Endodermal cell (in vitro differentiated cells): ENCODE measurements around the gene PLEKHA5. TPM values are rescaled to one million over a fixed set of nuclear protein-coding genes. Genes with fewer than 3 reads are reported as not detected.
"Not testable (repeated sequence)": the region's sequence is repeated elsewhere in the genome, so short reads cannot be mapped to it uniquely, and the experiment has no call there.

Experiments used
- DNase-seq: peaks from one replicate; pipeline ENCODE4 v3.0.0-alpha.2; 2017
- H3K27ac ChIP-seq: 2 replicates; pipeline ENCODE4 v1.5.1; 2013; ENCODE audit warnings: mild to moderate bottlenecking, low read depth, low read length, moderate library complexity
- H3K27me3 ChIP-seq: 2 replicates; pipeline ENCODE4 v1.6.1; 2013; ENCODE audit warnings: mild to moderate bottlenecking, low read length, moderate library complexity; ENCODE audit not compliant: insufficient read depth, control insufficient read depth, poor library complexity, severe bottlenecking
- H3K36me3 ChIP-seq: 2 replicates; pipeline ENCODE4 v1.7.0; 2013; ENCODE audit warnings: mild to moderate bottlenecking, low read length, moderate library complexity; ENCODE audit not compliant: control insufficient read depth, insufficient read depth
- H3K4me1 ChIP-seq: one replicate; pipeline ENCODE4 v1.7.0; 2013; ENCODE audit warnings: low read length; ENCODE audit not compliant: control insufficient read depth, insufficient read depth
- H3K4me3 ChIP-seq: 2 replicates; pipeline ENCODE4 v1.5.1; 2013; ENCODE audit warnings: mild to moderate bottlenecking, low read length, moderate library complexity
- H3K9ac ChIP-seq: 2 replicates; pipeline ENCODE4 v1.6.1; 2013; ENCODE audit warnings: mild to moderate bottlenecking, low read length, moderate library complexity; ENCODE audit not compliant: poor library complexity, severe bottlenecking; ENCODE audit errors: extremely low read depth
- H3K9me3 ChIP-seq: 2 replicates; pipeline ENCODE4 v1.6.1; 2013; ENCODE audit warnings: mild to moderate bottlenecking, low read length, moderate library complexity; ENCODE audit not compliant: control insufficient read depth
- H3K27ac Mint-ChIP-seq: 2 replicates; pipeline ENCODE4 v1.8.0; 2020; ENCODE audit warnings: mixed read lengths
- H3K27me3 Mint-ChIP-seq: 2 replicates; pipeline ENCODE4 v1.8.0; 2021; ENCODE audit warnings: mild to moderate bottlenecking, mixed read lengths; ENCODE audit not compliant: insufficient read depth
- H3K36me3 Mint-ChIP-seq: 2 replicates; pipeline ENCODE4 v1.8.0; 2020; ENCODE audit warnings: low read depth, mixed read lengths
- H3K4me1 Mint-ChIP-seq: 2 replicates; pipeline ENCODE4 v1.8.0; 2020; ENCODE audit warnings: mixed read lengths
- H3K4me3 Mint-ChIP-seq: 2 replicates; pipeline ENCODE4 v1.8.0; 2020; ENCODE audit warnings: mild to moderate bottlenecking, moderate library complexity, mixed read lengths
- H3K9me3 Mint-ChIP-seq: 2 replicates; pipeline ENCODE4 v1.8.0; 2020; ENCODE audit warnings: mild to moderate bottlenecking, mixed read lengths
- CTCF ChIP-seq: fragments of 200-600 bp; sonication (generic); conservative IDR thresholded peaks from 2 replicates; pipeline ENCODE4 v1.5.0; 2021; ENCODE audit warnings: antibody characterized with exemption, mild to moderate bottlenecking
- whole genome bisulfite sequencing, 2 experiments: methylation state at CpG; one replicate each; pipeline versions ENCODE4 v1.1.5 to v1.1.7; 2013; ENCODE audit warnings: missing lambda C conversion rate in 2 of 2, mixed read lengths in 1 of 2; ENCODE audit not compliant: insufficient coverage in 1 of 2, insufficient read length in 1 of 2; 5-methylcytosine and 5-hydroxymethylcytosine counted together
- total RNA-seq, 2 donors: library from RNA; stranded (reverse); fragmentation: NEBNext Ultra II Directional in 1 of 2; extraction: Animal tissue kit (Norgen Biotek cat#: 25700) in 1 of 2; gene quantifications; 2 replicates in 1 of 2; 3 replicates in 1 of 2; pipeline ENCODE4 v1.2.1, GENCODE V29; 2021

Gene PLEKHA5
- total RNA-seq, 2 donors from 2014 or later = 48.5 to 139 TPM

- Mint-ChIP-seq H3K36me3 (peaks cover 77% of the 10 kb centered on the region), H3K4me1 (no peaks in the 10 kb centered on the region), H3K4me3 (no peak overlapping the region), H3K27me3 (no peaks in the 10 kb centered on the region), H3K9me3 (peaks cover 10% of the 10 kb centered on the region), H3K27ac (peak overlapping the region; percentile 65)
- Histone ChIP-seq H3K9me3 (no peaks in the 10 kb centered on the region), H3K27ac (no peak overlapping the region), H3K36me3 (peaks cover 54% of the 10 kb centered on the region), H3K27me3 (no peaks in the 10 kb centered on the region), H3K4me1 (no peaks in the 10 kb centered on the region), H3K9ac (no peak overlapping the region), H3K4me3 (no peak overlapping the region)
- DNase-seq = no peak
- no peak for TF ChIP-seq CTCF
- 92 to 97% methylated on average over 4 to 5 of the region's 5 CpGs for WGBS, 2 experiments
Measured at GRCh38 chr12:19302100-19302640, 172.6 kb downstream of the PLEKHA5 start.

- Histone ChIP-seq H3K4me3 (no peak overlapping the region), H3K9ac (no peak overlapping the region), H3K27me3 (no peaks in the 10 kb centered on the region), H3K36me3 (peaks cover 64% of the 10 kb centered on the region), H3K9me3 (no peaks in the 10 kb centered on the region), H3K4me1 (no peaks in the 10 kb centered on the region), H3K27ac (no peak overlapping the region)
- Mint-ChIP-seq H3K4me3 (no peak overlapping the region), H3K36me3 (peaks cover 80% of the 10 kb centered on the region), H3K4me1 (no peaks in the 10 kb centered on the region), H3K9me3 (peaks cover 10% of the 10 kb centered on the region), H3K27me3 (no peaks in the 10 kb centered on the region), H3K27ac (no peak overlapping the region)
- 91 to 97% methylated on average over 3 of the region's 3 CpGs for WGBS, 2 experiments
- DNase-seq = no peak
- no peak for TF ChIP-seq CTCF
Measured at GRCh38 chr12:19303496-19303895, 174.0 kb downstream of the PLEKHA5 start.

- Mint-ChIP-seq H3K27me3 (no peaks in the 10 kb centered on the region), H3K4me1 (no peaks in the 10 kb centered on the region), H3K4me3 (no peak overlapping the region), H3K36me3 (peaks cover 76% of the 10 kb centered on the region), H3K9me3 (peaks cover 10% of the 10 kb centered on the region), H3K27ac (no peak overlapping the region)
- Histone ChIP-seq H3K27ac (no peak overlapping the region), H3K27me3 (no peaks in the 10 kb centered on the region), H3K9ac (no peak overlapping the region), H3K9me3 (no peaks in the 10 kb centered on the region), H3K4me3 (no peak overlapping the region), H3K36me3 (peaks cover 57% of the 10 kb centered on the region), H3K4me1 (no peaks in the 10 kb centered on the region)
- TF ChIP-seq CTCF = no peak
- DNase-seq = no peak
- 84 to 96% methylated on average over 6 to 9 of the region's 10 CpGs for WGBS, 2 experiments
Measured at GRCh38 chr12:19304149-19304750, 174.7 kb downstream of the PLEKHA5 start.

GRCh38 chr12:19305621-19306020, 176.1 kb downstream of the PLEKHA5 start:
- WGBS, 2 experiments = 93 to 95% methylated on average over 11 to 14 of the region's 14 CpGs
- H3K27me3 Mint-ChIP-seq = not testable (repeated sequence)

More at GRCh38 chr12:19305621-19306020, 176.1 kb downstream of the PLEKHA5 start:
- not testable (repeated sequence) for DNase-seq, H3K4me1 ChIP-seq, H3K4me3 ChIP-seq, H3K9me3 ChIP-seq, H3K27ac ChIP-seq, H3K4me1 Mint-ChIP-seq, H3K27ac Mint-ChIP-seq, H3K4me3 Mint-ChIP-seq, H3K9ac ChIP-seq, H3K27me3 ChIP-seq
- H3K9me3 Mint-ChIP-seq = peaks cover 10% of the 10 kb centered on the region
- peaks cover 64% of the 10 kb centered on the region for H3K36me3 Mint-ChIP-seq
- H3K36me3 ChIP-seq = peaks cover 45% of the 10 kb centered on the region
